SIG-M5 (cell line): ENCODE data around the gene SCRN2.

Source experiments
- DNase-seq: peaks from one replicate; lab custom pipeline; 2025; lab: John Stamatoyannopoulos, UW

Gene SCRN2

GRCh38 chr17:47846716-47847340 is 5.8 kb upstream of the SCRN2 start:
- DNase-seq = no peak

- DNase-seq = no peak
Observed at GRCh38 chr17:47845716-47846075, 4.6 kb upstream of the SCRN2 start.

- no peak for DNase-seq
Observed at GRCh38 chr17:47844814-47845715, 4.0 kb upstream of the SCRN2 start.

- no peak for DNase-seq
Observed at GRCh38 chr17:47844227-47844626, 3.2 kb upstream of the SCRN2 start.

GRCh38 chr17:47843391-47843730 is 2.3 kb upstream of the SCRN2 start:
- no peak for DNase-seq

GRCh38 chr17:47841488-47842291 is 617 bp upstream of the SCRN2 start:
- DNase-seq = no peak

- no peak for DNase-seq
Observed at GRCh38 chr17:47840001-47840741, 902 bp downstream of the SCRN2 start.

- no peak for DNase-seq
Observed at GRCh38 chr17:47839071-47839470, 2.0 kb downstream of the SCRN2 start.

- no peak for DNase-seq
Observed at GRCh38 chr17:47838636-47839035, 2.4 kb downstream of the SCRN2 start.

DNA sequence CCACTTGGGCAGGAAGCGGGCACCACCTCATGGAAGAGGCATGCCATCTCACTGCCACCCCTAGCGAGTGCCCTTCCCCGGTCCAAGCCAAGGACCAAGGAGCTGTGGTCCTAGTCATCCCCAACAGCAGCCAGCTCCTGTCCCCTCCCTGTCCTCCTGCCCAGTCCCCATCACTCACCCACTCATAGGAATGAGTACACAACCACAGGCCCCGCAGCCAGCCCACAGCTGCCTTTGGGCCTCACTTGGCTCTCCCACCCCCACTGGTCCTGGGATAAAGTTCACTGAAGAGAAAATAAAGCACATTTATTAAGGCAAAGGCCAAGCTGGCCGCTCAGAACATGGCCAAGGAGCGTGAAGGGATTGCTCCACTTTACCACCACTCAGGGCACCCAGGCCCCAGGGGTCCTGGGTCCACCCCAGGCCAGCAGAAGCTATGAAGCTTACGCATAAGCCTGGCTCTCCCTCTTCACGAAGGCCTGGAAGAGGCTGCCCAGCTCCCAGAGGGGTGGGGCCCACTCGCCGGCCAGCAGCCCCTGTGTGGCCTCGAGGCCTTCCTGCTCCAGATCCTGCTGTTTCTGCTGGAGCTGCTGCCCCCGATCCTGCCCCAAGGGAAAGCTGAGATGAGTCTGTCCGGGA is 3.6 kb downstream of the SCRN2 start:
- DNase-seq = no peak

GRCh38 chr17:47836601-47837000 is 4.5 kb downstream of the SCRN2 start:
- DNase-seq = no peak

DNA sequence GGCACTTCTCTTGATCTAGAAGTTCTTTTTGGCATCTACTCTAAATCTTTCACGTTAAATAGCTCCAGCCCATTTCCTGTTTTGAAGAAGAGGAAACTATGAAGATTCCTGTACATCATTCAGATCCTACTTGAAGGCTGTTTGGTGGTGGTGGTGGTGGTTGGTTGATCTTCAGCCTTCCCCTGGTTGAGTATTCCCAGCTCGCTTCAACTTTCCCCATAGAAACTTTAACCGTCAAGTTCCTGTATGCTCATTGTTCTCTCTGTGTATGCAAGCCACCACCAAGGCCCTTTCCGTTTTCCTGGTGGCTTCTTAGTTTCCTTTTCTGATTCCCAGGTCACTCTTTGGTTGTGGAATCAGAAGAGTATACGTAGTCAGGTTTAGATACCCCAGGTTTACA is 6.3 kb downstream of the SCRN2 start:
- DNase-seq = no peak

- no peak for DNase-seq
Observed at GRCh38 chr17:47831934-47832327, 9.1 kb downstream of the SCRN2 start.

GRCh38 chr17:47831003-47831933 is 9.8 kb downstream of the SCRN2 start, which contains the start of the genes LRRC46 and MRPL10:
TSS of gene LRRC46 (plus strand) at chr17:47831670. CDS start at chr17:47831990, 320 bp downstream.
TSS of gene MRPL10 (minus strand) at chr17:47831541. CDS start at chr17:47831511, 30 bp downstream.
- DNase-seq = peak; percentile 70

GRCh38 chr17:47830396-47831002 is 10.6 kb downstream of the SCRN2 start:
- no peak for DNase-seq

DNA sequence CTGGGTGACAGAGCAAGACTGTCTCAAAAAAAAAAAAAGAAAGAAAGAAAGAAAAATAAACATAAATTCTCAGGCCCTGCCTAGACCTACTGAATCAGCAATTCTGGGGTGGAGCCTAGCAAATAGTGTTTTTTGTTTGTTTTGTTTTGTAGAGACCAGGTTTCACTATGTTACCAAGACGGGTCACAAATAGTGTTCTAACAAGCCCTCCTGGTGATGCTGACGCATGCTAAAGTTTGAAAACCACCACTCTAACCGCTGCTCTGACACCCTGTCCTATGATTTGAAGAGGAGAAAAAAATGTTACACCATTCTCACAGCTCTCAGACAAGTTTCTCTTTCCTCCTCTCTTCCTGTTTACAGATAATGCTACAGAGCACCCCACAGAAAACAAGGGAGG is 11.2 kb downstream of the SCRN2 start:
- DNase-seq = no peak

DNA sequence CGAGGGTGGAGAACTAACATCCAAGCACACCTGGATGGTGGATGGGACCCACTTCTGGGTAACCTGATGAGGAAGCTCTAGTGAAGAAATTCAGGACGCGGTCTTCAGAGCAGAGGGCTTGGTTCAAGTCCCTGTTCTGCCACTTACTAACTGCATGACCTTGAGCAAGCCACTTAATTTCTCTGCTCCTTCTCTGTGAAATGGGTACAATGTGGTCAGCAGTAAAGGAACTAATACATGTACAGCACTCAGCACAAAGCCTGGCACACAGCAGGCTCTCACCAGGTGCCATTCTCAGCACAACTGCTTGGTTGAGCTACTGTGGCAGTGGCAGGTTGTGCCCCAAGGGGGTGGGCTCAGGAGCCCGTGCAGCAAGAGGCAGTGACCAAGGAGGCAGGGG is 17.6 kb downstream of the SCRN2 start:
- DNase-seq = no peak

DNA sequence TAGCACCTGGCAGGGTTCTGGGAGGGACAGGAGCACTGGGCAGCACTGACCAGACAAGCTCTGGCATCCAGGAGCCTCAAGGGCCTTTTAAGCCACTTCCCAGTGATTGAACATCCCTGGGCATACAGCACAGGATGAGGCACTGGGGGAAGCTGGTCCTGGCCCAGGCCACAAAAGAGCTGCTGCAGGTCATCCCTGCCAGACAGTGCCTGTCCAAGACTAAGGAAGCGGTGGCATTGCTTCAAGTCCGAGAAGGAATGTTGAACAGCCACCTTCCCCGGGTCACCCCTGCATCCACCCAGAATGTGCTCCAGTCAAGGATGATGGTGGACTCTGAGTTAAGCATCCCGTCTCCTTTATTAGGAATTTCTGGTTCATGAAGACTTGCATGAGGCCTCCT is 18.3 kb downstream of the SCRN2 start:
- DNase-seq = no peak

- peak; percentile 68 for DNase-seq
Observed at GRCh38 chr17:47821424-47822391, 19.4 kb downstream of the SCRN2 start, which contains the start of gene OSBPL7. TSS of gene OSBPL7 (minus strand) at chr17:47821794. CDS start at chr17:47820278, 1,516 bp downstream.
